Measurements from ENCODE around the gene CCDC85C. TPM values are rescaled to one million over a fixed set of nuclear protein-coding genes. Genes with fewer than 3 reads are reported as not detected.
A peak's percentile ranks its signal among the peaks of the same experiment; 100 is the strongest.

Gene CCDC85C
- total RNA-seq, 1 donor = 2.9 TPM

DNA sequence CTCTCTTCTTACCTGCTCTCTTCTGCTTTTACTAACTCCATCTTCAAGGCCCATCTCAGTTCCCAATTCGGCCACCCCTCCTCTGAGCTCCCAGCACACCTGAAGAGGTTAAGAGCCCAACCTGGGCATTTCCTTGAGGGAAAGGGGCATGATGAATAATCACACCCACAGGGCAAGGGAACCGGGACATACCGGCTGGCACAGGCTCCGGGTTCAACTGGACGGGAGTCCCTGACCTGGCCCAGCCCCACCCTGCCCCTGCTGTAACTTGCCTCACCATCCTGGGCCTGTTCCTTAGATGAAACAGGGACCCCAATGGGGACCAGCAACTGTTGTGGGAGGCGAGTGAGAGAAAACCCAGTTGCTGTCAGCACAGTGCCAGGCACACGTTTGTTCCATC, 8.5 kb downstream of the CCDC85C start:
- no peak for DNase-seq (ENCODE audit: low read depth)
- TF ChIP-seq CTCF (IDR thresholded peaks at IDR 0.05; ENCODE audit: insufficient read depth, low read length) = no peak
- H3K4me3 ChIP-seq (ENCODE audit: low read depth, low read length) = no peak overlapping the region

DNA sequence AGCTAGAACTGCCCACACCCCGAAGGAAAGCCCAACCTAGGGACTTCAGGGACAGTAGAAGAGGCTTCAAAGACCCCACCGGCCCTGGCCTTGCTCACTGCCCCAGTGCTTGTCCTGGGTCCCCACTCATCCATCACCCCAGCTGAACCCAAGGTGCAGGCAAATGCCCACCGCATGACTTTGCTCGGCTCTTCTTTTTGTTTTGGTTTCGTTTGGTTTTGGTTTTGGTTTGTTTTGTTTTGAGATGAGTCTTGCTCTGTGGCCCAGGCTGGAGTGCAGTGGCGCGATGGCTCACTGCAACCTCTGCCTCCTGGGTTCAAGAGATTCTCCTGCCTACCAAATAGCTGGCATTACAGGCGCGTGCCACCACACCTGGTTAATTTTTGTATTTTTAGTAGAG, 9.0 kb downstream of the CCDC85C start:
- no peak for DNase-seq (ENCODE audit: low read depth)
- no peak overlapping the region for H3K4me3 ChIP-seq (ENCODE audit: low read depth, low read length)
- no peak for TF ChIP-seq CTCF (IDR thresholded peaks at IDR 0.05; ENCODE audit: insufficient read depth, low read length)

DNA sequence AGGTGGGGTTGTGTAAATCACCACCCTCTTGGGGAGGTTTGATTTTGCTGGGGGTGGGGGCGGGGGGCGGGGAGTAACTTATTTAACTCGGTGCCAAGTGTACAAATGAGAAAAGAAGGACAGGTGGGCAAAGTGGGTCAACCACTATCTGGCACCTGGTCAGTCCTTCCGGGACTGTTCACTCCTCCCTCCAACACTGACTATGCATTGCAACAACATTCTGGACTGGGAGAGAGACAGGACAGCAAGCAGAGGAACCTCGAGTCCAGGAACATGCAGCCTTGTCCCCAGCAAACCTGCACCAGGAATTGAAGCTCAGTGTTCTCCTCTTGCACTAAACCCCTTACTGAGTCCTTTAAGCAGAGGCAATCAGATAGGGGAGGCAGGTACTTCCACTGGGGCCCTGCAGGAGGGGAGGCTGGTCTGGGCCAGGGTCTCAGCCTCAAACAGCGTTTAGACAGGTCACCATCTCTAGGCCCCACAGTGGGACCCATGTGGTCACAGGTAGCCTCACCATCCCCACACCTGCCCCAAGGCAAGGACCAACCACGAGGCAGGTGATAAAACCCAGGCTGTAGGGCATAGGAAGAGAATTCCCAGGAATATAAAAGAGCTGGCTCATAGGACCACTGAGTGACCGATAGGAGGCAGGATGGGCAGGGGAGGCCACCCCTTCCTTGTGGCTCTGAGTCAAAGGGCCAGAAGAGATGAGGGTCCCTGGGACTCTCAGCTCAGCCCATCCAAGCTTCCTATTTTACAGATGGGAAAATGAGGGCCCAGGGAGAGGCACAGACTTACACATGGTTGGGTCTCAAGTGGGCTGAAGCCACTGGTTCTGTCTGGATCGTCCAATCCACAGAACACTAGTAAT, 9.8 kb downstream of the CCDC85C start:
- no peak for TF ChIP-seq CTCF (IDR thresholded peaks at IDR 0.05; ENCODE audit: insufficient read depth, low read length)
- DNase-seq (ENCODE audit: low read depth) = no peak
- H3K4me3 ChIP-seq (ENCODE audit: low read depth, low read length) = no peak overlapping the region

GRCh38 chr14:99592933-99593753, 10.9 kb downstream of the CCDC85C start:
- TF ChIP-seq CTCF (IDR thresholded peaks at IDR 0.05; ENCODE audit: insufficient read depth, low read length) = no peak
- H3K4me3 ChIP-seq (ENCODE audit: low read depth, low read length) = no peak overlapping the region
- no peak for DNase-seq (ENCODE audit: low read depth)

DNA sequence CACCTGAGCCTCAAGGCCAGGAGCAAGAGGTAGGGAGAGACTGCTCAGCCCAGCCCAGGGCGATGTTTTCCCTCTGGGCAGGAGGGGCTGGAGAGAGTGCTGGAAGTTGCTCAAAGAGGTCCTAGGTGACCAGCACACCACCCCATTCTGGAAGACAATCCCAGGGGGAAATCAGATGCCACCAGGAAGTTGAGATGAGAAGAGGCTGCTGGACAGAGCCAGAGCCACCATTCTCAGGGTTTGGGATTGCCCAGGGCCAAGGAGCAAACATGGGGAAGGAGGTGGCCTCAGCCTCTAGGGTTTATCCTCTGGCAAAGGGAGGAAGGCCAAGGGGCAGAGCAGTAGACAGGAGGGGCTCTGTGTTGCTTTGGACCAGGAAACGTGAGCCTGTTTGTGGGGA, 11.6 kb downstream of the CCDC85C start:
- TF ChIP-seq CTCF (IDR thresholded peaks at IDR 0.05; ENCODE audit: insufficient read depth, low read length) = no peak
- H3K4me3 ChIP-seq (ENCODE audit: low read depth, low read length) = no peak overlapping the region
- no peak for DNase-seq (ENCODE audit: low read depth)

DNA sequence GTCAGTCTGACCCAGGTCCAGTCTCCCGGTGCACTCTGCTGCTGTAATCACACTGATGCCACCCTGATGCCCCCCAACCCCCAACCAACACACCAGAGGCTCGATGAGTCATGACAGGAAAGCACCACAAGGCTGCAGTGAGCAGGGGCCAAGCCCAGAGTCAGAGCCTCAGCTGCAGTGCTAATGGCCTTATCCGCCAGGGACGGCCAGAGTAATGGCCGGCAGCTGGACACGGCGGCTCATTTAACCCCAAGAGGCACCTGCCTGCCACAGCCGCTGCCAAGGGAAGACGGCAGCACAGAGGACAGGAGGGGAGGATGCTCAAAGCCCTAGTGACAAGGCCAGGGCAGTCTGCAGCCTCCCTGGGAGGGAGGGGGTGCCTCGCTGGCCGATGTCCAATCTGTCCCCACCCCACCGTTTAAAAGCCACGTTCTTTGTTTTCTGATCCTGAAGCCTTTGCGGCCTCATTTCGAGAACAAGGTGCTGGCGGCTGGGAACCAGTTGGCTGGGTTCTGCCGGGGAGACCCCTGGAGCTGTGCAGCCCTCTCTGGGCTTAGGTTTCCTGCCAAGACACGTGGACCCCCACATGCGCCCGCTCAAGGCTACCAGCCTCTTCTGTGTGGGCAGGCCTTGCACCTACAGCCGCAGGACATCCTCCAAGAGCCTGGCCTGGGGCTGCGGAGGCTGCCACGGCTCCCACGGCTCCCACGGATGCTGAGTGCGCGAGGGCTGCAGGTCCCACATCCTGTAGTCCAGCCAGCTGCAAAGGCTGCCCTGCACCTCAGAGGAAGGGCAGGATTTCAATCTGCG, 13.1 kb downstream of the CCDC85C start:
- no peak overlapping the region for H3K4me3 ChIP-seq (ENCODE audit: low read depth, low read length)
- peak; percentile 1 for TF ChIP-seq CTCF (IDR thresholded peaks at IDR 0.05; ENCODE audit: insufficient read depth, low read length)
- DNase-seq (ENCODE audit: low read depth) = peak; percentile 41
